ENCODE data around the gene IGFALS.

IGFALS gene

DNA sequence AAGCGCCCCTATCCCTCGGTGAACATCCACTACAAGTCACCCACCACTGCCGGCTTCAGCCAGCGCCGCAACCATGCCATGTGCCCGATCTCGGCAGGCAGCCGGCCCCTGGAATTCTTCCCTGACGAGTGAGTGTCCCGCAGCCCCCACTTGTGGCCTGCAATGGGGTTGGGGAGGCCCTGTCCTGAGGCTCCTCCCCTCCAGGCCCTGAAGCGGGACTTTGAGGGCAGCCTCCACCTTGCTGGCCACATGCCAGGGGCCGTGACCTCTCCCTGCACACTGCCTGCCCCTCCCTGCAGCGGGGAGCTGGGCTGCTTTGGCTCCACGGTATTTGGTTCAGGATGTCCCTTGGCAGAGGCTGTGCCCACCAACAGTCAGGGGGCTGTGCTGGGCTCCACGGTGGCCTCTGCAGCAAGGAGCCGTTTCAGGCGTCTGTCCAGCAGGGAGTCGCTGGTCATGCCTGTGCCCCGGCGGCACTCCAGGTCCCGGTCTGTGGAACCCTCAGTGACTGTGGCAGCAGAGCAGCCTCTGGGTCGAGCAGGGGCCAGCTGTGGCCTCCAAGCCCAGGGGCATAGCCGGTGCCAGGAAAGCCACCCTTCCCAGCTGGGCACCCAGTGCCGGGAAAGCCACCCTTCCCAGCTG is 30.5 kb downstream of the IGFALS start:
- DNase-seq (ENCODE audit: extremely low read depth, low read depth): no peak
- TF ChIP-seq, protein P1, sequence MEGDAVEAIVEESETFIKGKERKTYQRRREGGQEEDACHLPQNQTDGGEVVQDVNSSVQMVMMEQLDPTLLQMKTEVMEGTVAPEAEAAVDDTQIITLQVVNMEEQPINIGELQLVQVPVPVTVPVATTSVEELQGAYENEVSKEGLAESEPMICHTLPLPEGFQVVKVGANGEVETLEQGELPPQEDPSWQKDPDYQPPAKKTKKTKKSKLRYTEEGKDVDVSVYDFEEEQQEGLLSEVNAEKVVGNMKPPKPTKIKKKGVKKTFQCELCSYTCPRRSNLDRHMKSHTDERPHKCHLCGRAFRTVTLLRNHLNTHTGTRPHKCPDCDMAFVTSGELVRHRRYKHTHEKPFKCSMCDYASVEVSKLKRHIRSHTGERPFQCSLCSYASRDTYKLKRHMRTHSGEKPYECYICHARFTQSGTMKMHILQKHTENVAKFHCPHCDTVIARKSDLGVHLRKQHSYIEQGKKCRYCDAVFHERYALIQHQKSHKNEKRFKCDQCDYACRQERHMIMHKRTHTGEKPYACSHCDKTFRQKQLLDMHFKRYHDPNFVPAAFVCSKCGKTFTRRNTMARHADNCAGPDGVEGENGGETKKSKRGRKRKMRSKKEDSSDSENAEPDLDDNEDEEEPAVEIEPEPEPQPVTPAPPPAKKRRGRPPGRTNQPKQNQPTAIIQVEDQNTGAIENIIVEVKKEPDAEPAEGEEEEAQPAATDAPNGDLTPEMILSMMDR (IDR thresholded peaks at IDR 0.05; ENCODE audit: low read depth, low read length): no peak

DNA sequence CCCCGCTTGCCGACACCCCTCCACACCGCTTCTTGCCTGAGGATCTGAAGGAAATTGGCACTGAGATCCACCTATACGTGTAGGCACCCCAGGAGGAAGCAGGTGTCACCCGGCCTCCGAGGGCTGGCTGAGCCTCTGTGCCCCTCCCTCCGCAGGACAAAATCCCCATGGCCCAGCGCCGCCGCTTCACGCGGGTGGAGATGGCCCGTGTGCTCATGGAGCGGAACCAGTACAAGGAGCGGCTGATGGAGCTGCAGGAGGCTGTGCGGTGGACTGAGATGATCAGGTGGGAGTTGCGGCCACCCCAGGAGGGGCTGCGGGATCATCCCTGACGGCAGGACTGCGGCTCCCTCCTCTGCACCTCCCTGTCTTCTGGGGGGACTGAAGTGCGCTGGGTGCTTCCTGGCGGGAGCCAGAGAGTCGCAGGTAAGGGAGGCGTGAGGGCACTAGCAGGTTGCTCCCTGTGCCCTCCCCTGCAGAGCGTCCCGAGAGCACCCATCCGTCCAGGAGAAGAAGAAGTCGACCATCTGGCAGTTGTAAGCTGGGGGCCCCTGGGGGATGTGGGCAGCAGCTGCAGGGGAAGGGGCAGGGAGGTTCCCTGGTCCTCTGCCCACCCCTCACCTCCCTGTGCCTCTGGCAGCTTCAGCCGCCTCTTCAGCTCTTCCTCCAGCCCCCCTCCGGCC is 31.2 kb downstream of the IGFALS start:
- TF ChIP-seq, protein P1 (IDR thresholded peaks at IDR 0.05; ENCODE audit: low read depth, low read length): no peak
- no peak for DNase-seq (ENCODE audit: extremely low read depth, low read depth)

DNA sequence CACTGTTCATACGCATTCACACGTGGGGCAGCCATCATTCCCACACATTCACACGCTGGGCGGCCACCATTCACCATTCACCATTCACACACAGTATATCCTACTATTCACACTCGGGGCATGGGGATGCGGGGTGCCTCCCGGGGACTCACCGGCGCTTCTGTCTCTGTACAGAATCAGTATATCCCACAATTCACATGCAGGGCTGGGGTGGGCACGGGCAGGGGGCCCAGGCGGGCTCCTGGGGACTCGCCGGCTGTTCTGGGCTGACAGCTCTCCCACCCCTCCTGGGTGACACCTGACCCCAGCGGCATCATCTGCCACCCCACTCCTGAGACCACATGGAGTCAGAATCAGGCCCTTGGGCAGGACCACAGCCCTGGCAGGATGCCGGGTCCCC is 31.8 kb downstream of the IGFALS start:
- DNase-seq (ENCODE audit: extremely low read depth, low read depth): no peak
- TF ChIP-seq, protein P1 (IDR thresholded peaks at IDR 0.05; ENCODE audit: low read depth, low read length): no peak

- DNase-seq (ENCODE audit: extremely low read depth, low read depth): no peak
- TF ChIP-seq, protein P1 (IDR thresholded peaks at IDR 0.05; ENCODE audit: low read depth, low read length): no peak
These were observed 32.6 kb downstream of the IGFALS start for GRCh38 chr16:1760911-1761310.

GRCh38 chr16:1759511-1759910 is 34.0 kb downstream of the IGFALS start:
- DNase-seq (ENCODE audit: extremely low read depth, low read depth): no peak
- TF ChIP-seq, protein P1 (IDR thresholded peaks at IDR 0.05; ENCODE audit: low read depth, low read length): no peak

- TF ChIP-seq, protein P1 (IDR thresholded peaks at IDR 0.05; ENCODE audit: low read depth, low read length): no peak
- no peak for DNase-seq (ENCODE audit: extremely low read depth, low read depth)
These were observed 34.6 kb downstream of the IGFALS start for GRCh38 chr16:1758923-1759322.

DNA sequence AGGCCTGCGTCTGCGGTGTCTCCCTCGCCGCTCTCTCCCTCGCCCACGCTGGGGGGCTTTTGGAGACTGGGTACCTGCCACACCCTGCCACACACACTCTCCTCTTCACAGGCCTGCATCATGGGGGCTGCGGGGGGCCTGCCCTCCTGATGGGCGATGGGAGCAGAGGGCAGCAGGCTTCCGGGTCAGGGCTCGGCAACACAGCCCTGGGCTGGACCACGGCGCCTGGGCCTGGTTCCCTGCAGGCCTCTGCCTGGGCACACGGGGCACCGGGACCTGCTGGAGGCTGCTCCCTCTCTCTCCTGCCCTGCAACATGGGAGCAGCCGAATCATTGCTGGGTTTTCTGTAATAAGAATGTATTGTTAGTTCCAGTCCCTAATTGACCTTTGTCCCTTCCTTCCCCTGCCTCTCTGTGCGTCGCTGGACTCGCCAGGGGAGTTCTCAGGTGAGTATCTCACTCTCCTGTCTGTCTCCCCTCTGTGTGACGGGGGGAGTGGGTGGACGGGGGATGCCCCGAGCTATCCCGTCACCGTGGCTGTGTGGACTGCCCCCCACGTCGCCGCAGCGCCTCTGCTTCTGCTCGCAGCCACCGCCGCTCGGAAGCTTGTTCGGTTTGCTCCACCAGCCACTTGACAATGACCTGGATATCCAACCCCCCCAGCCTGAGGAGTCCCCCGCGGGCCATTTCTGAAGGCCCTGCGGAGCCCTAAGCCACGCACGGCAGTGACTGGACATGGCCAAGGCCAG is 35.6 kb downstream of the IGFALS start:
- TF ChIP-seq, protein P1 (IDR thresholded peaks at IDR 0.05; ENCODE audit: low read depth, low read length): no peak
- DNase-seq (ENCODE audit: extremely low read depth, low read depth): no peak

Data from AG09319 (cell line).